Measurements from ENCODE around the gene ABTB1. TPM values are rescaled to one million over a fixed set of nuclear protein-coding genes. Genes with fewer than 3 reads are reported as not detected.

Gene ABTB1
- total RNA-seq, 1 donor from 2014 or later: 35.0 TPM

DNA sequence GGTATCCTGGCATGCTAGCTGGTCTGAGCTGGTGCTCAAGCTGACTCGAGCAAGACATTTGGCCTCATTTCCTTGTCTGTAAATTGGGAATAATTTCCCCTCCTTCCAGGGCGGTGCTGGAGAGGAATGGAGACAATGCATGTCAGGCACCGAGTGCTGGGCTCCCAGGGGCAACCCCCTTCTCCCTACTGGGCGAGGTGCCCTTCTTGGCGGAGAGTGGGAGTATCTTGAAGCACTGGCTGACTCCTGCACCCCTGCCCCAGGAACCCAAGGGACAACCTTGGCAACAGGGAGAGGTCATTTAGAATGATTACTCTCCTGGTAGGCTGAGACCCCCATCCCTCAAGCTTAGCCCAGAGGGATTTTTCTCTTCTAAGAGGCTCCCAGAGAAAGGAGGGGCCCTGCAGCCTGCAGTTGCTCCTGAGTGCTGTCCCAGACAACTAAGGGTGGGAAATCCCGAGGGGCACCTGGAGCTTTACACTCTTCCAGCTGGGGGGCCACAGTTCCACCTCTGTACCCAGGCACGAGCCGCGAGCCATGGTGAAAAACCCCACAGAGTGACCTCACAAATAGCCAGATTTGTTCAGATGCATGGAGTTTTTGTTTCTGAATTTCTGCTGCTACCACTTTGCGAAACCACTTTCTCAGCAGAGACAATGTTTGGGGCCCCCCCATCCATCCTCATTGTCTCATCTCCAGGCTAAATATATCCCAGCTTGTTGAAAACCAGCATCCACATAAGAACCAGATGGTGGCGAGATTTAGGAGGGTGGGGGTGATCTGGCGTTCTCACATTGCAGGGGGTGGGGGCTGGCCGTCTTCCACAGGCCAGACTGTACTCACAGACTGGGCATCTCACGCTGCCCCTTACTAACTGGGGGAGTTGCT is 44.8 kb downstream of the ABTB1 start:
- Mint-ChIP-seq H3K36me3 (ENCODE audit: unreplicated experiment) (no peaks in the 10 kb centered on the region), H3K4me1 (ENCODE audit: low read depth, unreplicated experiment) (peaks cover 70% of the 10 kb centered on the region)
- TF ChIP-seq, protein P1, sequence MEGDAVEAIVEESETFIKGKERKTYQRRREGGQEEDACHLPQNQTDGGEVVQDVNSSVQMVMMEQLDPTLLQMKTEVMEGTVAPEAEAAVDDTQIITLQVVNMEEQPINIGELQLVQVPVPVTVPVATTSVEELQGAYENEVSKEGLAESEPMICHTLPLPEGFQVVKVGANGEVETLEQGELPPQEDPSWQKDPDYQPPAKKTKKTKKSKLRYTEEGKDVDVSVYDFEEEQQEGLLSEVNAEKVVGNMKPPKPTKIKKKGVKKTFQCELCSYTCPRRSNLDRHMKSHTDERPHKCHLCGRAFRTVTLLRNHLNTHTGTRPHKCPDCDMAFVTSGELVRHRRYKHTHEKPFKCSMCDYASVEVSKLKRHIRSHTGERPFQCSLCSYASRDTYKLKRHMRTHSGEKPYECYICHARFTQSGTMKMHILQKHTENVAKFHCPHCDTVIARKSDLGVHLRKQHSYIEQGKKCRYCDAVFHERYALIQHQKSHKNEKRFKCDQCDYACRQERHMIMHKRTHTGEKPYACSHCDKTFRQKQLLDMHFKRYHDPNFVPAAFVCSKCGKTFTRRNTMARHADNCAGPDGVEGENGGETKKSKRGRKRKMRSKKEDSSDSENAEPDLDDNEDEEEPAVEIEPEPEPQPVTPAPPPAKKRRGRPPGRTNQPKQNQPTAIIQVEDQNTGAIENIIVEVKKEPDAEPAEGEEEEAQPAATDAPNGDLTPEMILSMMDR (IDR thresholded peaks at IDR 0.05; ENCODE audit: partially characterized antibody, unreplicated experiment): no peak

DNA sequence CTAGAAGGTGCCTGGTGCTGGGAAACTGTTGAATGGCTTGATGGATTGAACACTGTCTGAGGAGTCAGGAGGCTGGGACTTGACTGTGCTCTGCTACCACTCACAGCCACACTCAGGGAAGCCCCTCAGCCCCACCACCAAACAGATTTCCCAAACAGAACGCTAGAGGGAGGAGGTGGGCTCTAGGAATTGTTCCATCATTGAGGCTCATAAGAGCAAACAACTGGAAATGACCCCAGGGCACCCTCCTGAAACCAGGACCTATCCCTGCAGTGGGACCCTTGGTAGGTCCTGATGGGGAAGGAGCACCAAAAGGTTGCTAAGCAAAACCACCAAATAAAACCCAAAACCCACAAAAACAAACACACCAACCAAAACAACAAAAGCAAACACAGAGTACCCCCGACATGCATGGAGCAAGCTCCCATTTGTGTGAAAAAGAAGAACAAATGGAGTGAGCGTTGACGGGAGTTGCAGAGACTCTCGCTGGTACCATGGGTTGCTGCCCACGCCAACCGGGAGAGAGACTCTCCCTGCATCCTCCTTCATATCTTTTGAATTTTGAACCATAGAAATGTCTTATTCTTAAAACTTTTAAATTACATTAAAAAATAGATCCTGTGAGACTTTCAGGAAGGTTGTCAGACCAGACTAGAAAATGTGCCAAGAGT is 45.6 kb downstream of the ABTB1 start:
- H3K27ac Mint-ChIP-seq (ENCODE audit: unreplicated experiment): peak overlapping the region; percentile 69
- H3K9me3 Mint-ChIP-seq (ENCODE audit: unreplicated experiment): peaks cover 16% of the 10 kb centered on the region
- peak overlapping the region; percentile 47 for H3K4me3 Mint-ChIP-seq (ENCODE audit: unreplicated experiment)
- TF ChIP-seq, protein P1 (IDR thresholded peaks at IDR 0.05; ENCODE audit: partially characterized antibody, unreplicated experiment): no peak
- H3K27me3 Mint-ChIP-seq (ENCODE audit: unreplicated experiment): peaks cover 10% of the 10 kb centered on the region
- H3K36me3 Mint-ChIP-seq (ENCODE audit: unreplicated experiment): no peaks in the 10 kb centered on the region
- peaks cover 72% of the 10 kb centered on the region for H3K4me1 Mint-ChIP-seq (ENCODE audit: low read depth, unreplicated experiment)
- DNase-seq: no peak

More for the DNA sequence above, 44.8 kb downstream of the ABTB1 start:
- DNase-seq: peak; percentile 3
- peak overlapping the region; percentile 79 for H3K27ac Mint-ChIP-seq (ENCODE audit: unreplicated experiment)
- H3K9me3 Mint-ChIP-seq (ENCODE audit: unreplicated experiment): peaks cover 16% of the 10 kb centered on the region
- peaks cover 10% of the 10 kb centered on the region for H3K27me3 Mint-ChIP-seq (ENCODE audit: unreplicated experiment)
- peak overlapping the region; percentile 59 for H3K4me3 Mint-ChIP-seq (ENCODE audit: unreplicated experiment)

DNA sequence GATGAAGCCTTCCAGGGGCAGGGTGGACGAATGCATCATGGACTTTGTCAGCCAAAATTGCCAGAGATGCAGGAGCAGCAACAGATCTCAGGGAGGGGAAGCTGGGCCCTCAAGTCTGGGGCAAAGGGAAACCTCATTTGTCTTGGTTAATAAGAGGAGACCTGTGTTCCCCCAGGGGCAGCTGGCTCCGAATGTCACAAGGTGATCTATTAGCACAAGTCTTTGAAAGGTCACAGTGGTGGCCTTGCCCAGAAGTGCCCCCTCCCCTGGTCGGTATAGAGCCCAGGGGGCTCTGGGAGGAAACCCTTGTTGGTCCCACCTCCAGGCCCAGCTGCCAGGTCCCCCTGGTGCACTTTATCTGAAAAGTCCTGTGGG is 46.2 kb downstream of the ABTB1 start:
- DNase-seq: peak; percentile 11
- Mint-ChIP-seq H3K27ac (ENCODE audit: unreplicated experiment) (peak overlapping the region; percentile 43), H3K4me1 (ENCODE audit: low read depth, unreplicated experiment) (peaks cover 72% of the 10 kb centered on the region), H3K36me3 (ENCODE audit: unreplicated experiment) (no peaks in the 10 kb centered on the region), H3K4me3 (ENCODE audit: unreplicated experiment) (peak overlapping the region; percentile 34), H3K27me3 (ENCODE audit: unreplicated experiment) (peaks cover 8% of the 10 kb centered on the region), H3K9me3 (ENCODE audit: unreplicated experiment) (peaks cover 14% of the 10 kb centered on the region)
- TF ChIP-seq, protein P1 (IDR thresholded peaks at IDR 0.05; ENCODE audit: partially characterized antibody, unreplicated experiment): no peak

DNA sequence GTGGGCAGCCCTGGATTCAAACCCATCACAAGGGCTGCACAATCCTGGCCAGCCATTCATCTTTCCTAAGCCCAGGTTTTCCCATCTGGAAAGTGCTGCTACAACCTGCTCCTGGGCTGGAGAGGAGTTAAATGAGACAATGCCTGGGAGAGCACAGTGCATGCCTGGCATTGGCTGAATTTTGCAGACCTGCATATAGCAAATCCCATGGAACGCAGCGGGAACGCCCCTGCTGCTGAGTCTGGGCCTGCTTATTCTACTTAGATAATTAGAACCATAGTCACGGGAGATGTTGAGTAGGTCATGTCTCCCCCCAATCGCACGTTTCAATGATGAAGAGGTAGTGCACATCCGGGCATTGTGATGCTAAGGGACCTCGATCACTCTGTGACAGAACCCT is 46.6 kb downstream of the ABTB1 start:
- TF ChIP-seq, protein P1 (IDR thresholded peaks at IDR 0.05; ENCODE audit: partially characterized antibody, unreplicated experiment): no peak
- no peak overlapping the region for H3K27ac Mint-ChIP-seq (ENCODE audit: unreplicated experiment)
- DNase-seq: peak; percentile 11
- no peak overlapping the region for H3K4me3 Mint-ChIP-seq (ENCODE audit: unreplicated experiment)
- peaks cover 14% of the 10 kb centered on the region for H3K9me3 Mint-ChIP-seq (ENCODE audit: unreplicated experiment)
- no peaks in the 10 kb centered on the region for H3K36me3 Mint-ChIP-seq (ENCODE audit: unreplicated experiment)
- peaks cover 69% of the 10 kb centered on the region for H3K4me1 Mint-ChIP-seq (ENCODE audit: low read depth, unreplicated experiment)
- H3K27me3 Mint-ChIP-seq (ENCODE audit: unreplicated experiment): peaks cover 8% of the 10 kb centered on the region

Measured in glutamatergic neuron (in vitro differentiated cells).